Fibroblast of lung (primary cell): ENCODE results near the gene DNAJC10.

ENCODE experiments used
- CTCF ChIP-seq, 2 donors: IDR thresholded peaks in 1 of 2; conservative IDR thresholded peaks in 1 of 2; 1 replicate in 1 of 2; 2 replicates in 1 of 2; pipeline ENCODE4 v1.5.1; 2011 to 2012; ENCODE audit warnings: low read length in 2 of 2, control low read depth in 1 of 2, inconsistent platforms in 1 of 2, low read depth in 1 of 2, mild to moderate bottlenecking in 1 of 2
- EZH2 ChIP-seq: IDR thresholded peaks from 2 replicates; pipeline ENCODE4 v1.5.1; 2012; ENCODE audit warnings: low read length, control low read depth, mild to moderate bottlenecking; ENCODE audit errors: missing control alignments

- TF ChIP-seq CTCF (conservative IDR thresholded peaks at IDR 0.05 in 1 of 2, IDR thresholded peaks at IDR 0.05 in 1 of 2; ENCODE audit: low read depth in 1 of 2, low read length in 2 of 2) (no peak), EZH2 (no peak)
These were observed 17.5 kb downstream of the DNAJC10 start for GRCh38 chr2:182733572-182733971.
